ENCODE measurements around the gene SSBP3. TPM values are rescaled to one million over a fixed set of nuclear protein-coding genes. Genes with fewer than 3 reads are reported as not detected.

SSBP3 gene
- total RNA-seq, 1 donor from 2014 or later: 19.7 TPM

DNA sequence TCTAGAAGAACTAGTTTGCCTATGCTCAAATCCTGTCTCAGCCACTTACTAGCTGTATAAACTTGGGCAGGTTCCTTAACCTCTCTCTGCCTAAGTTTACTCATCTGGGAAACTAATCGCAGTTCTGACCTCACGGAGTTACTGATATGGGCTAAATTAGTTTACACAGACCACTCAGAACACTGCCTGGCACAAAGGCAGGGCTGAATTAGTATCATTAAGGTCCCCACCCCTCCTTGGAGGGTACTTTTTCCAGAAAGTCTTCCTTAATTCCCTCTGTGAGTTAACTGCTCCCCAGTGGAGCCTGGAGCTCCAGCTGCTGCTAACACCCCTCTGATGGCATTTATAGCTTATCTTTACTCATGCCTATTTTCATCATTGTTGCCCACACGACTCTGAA is 40.3 kb downstream of the SSBP3 start:
- TF ChIP-seq, protein P1, sequence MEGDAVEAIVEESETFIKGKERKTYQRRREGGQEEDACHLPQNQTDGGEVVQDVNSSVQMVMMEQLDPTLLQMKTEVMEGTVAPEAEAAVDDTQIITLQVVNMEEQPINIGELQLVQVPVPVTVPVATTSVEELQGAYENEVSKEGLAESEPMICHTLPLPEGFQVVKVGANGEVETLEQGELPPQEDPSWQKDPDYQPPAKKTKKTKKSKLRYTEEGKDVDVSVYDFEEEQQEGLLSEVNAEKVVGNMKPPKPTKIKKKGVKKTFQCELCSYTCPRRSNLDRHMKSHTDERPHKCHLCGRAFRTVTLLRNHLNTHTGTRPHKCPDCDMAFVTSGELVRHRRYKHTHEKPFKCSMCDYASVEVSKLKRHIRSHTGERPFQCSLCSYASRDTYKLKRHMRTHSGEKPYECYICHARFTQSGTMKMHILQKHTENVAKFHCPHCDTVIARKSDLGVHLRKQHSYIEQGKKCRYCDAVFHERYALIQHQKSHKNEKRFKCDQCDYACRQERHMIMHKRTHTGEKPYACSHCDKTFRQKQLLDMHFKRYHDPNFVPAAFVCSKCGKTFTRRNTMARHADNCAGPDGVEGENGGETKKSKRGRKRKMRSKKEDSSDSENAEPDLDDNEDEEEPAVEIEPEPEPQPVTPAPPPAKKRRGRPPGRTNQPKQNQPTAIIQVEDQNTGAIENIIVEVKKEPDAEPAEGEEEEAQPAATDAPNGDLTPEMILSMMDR (IDR thresholded peaks at IDR 0.05; ENCODE audit: insufficient read depth, low read length, poor library complexity, severe bottlenecking): no peak

GRCh38 chr1:54365398-54365797 is 40.8 kb downstream of the SSBP3 start:
- TF ChIP-seq, protein P1 (IDR thresholded peaks at IDR 0.05; ENCODE audit: insufficient read depth, low read length, poor library complexity, severe bottlenecking): no peak
- no peak for DNase-seq (ENCODE audit: low read depth)
- Histone ChIP-seq H3K4me3 (ENCODE audit: low read depth, low read length) (no peak overlapping the region), H3K36me3 (ENCODE audit: control insufficient read depth, insufficient read depth, low read length) (no peaks in the 10 kb centered on the region), H3K27me3 (ENCODE audit: control insufficient read depth, insufficient read depth, low read length) (no peaks in the 10 kb centered on the region)

More for the DNA sequence above, 40.3 kb downstream of the SSBP3 start:
- DNase-seq (ENCODE audit: low read depth): no peak
- Histone ChIP-seq H3K4me3 (ENCODE audit: low read depth, low read length) (no peak overlapping the region), H3K27me3 (ENCODE audit: control insufficient read depth, insufficient read depth, low read length) (no peaks in the 10 kb centered on the region), H3K36me3 (ENCODE audit: control insufficient read depth, insufficient read depth, low read length) (no peaks in the 10 kb centered on the region)

- no peaks in the 10 kb centered on the region for H3K36me3 ChIP-seq (ENCODE audit: control insufficient read depth, insufficient read depth, low read length)
- no peaks in the 10 kb centered on the region for H3K27me3 ChIP-seq (ENCODE audit: control insufficient read depth, insufficient read depth, low read length)
- H3K4me3 ChIP-seq (ENCODE audit: low read depth, low read length): no peak overlapping the region
- DNase-seq (ENCODE audit: low read depth): no peak
- TF ChIP-seq, protein P1 (IDR thresholded peaks at IDR 0.05; ENCODE audit: insufficient read depth, low read length, poor library complexity, severe bottlenecking): no peak
These were observed 41.2 kb downstream of the SSBP3 start for GRCh38 chr1:54364995-54365394.

- DNase-seq (ENCODE audit: low read depth): no peak
- Histone ChIP-seq H3K27me3 (ENCODE audit: control insufficient read depth, insufficient read depth, low read length) (no peaks in the 10 kb centered on the region), H3K4me3 (ENCODE audit: low read depth, low read length) (no peak overlapping the region), H3K36me3 (ENCODE audit: control insufficient read depth, insufficient read depth, low read length) (no peaks in the 10 kb centered on the region)
- TF ChIP-seq, protein P1 (IDR thresholded peaks at IDR 0.05; ENCODE audit: insufficient read depth, low read length, poor library complexity, severe bottlenecking): no peak
These were observed 41.6 kb downstream of the SSBP3 start for GRCh38 chr1:54364582-54364981.

- TF ChIP-seq, protein P1 (IDR thresholded peaks at IDR 0.05; ENCODE audit: insufficient read depth, low read length, poor library complexity, severe bottlenecking): no peak
- Histone ChIP-seq H3K4me3 (ENCODE audit: low read depth, low read length) (no peak overlapping the region), H3K27me3 (ENCODE audit: control insufficient read depth, insufficient read depth, low read length) (no peaks in the 10 kb centered on the region), H3K36me3 (ENCODE audit: control insufficient read depth, insufficient read depth, low read length) (no peaks in the 10 kb centered on the region)
- no peak for DNase-seq (ENCODE audit: low read depth)
These were observed 42.3 kb downstream of the SSBP3 start for GRCh38 chr1:54363925-54364324.

- TF ChIP-seq, protein P1 (IDR thresholded peaks at IDR 0.05; ENCODE audit: insufficient read depth, low read length, poor library complexity, severe bottlenecking): no peak
- Histone ChIP-seq H3K36me3 (ENCODE audit: control insufficient read depth, insufficient read depth, low read length) (no peaks in the 10 kb centered on the region), H3K4me3 (ENCODE audit: low read depth, low read length) (no peak overlapping the region), H3K27me3 (ENCODE audit: control insufficient read depth, insufficient read depth, low read length) (no peaks in the 10 kb centered on the region)
- DNase-seq (ENCODE audit: low read depth): no peak
These were observed 43.3 kb downstream of the SSBP3 start for GRCh38 chr1:54362881-54363340.

Data from kidney epithelial cell (primary cell).